22Rv1 (cell line): ENCODE measurements around the gene MTFR1L.

Experiments
- H3K27ac ChIP-seq: fragments of 450-650 bp; 2 replicates; pipeline ENCODE4 v1.5.1; 2017
- CTCF ChIP-seq: fragments of 450-650 bp; IDR thresholded peaks from 2 replicates; pipeline ENCODE4 v1.5.1; 2017; ENCODE audit warnings: mild to moderate bottlenecking
- ZFX ChIP-seq: fragments of 450-650 bp; IDR thresholded peaks from 2 replicates; pipeline ENCODE4 v1.6.1; 2017; ENCODE audit warnings: antibody characterized with exemption, borderline replicate concordance

The MTFR1L gene

GRCh38 chr1:25819491-25820246 is at the start of gene MTFR1L:
Gene MTFR1L, plus strand, starts transcription at chr1:25819954. Its CDS starts 3,151 bp downstream, at chr1:25823105.
- H3K27ac ChIP-seq, result peak within 1 kb of the TSS; percentile 96

GRCh38 chr1:25770541-25771220 is 49.1 kb upstream of the MTFR1L start:
- peak overlapping the region; percentile 100 for H3K27ac ChIP-seq
- no peak for TF ChIP-seq CTCF
- TF ChIP-seq ZFX, result no peak

More at GRCh38 chr1:25819491-25820246, at the start of gene MTFR1L:
- TF ChIP-seq CTCF, result no peak
- no peak for TF ChIP-seq ZFX

GRCh38 chr1:25771221-25772114 is 48.3 kb upstream of the MTFR1L start:
- H3K27ac ChIP-seq, result peak overlapping the region; percentile 100

GRCh38 chr1:25772164-25772563 is 47.6 kb upstream of the MTFR1L start:
- peak overlapping the region; percentile 100 for H3K27ac ChIP-seq
- TF ChIP-seq CTCF (no peak), ZFX (no peak)

More at GRCh38 chr1:25771221-25772114, 48.3 kb upstream of the MTFR1L start:
- TF ChIP-seq CTCF, result no peak
- no peak for TF ChIP-seq ZFX

- TF ChIP-seq CTCF (no peak), ZFX (no peak)
- H3K27ac ChIP-seq, result peak overlapping the region; percentile 100
These were observed 47.0 kb upstream of the MTFR1L start for GRCh38 chr1:25772692-25773245.

GRCh38 chr1:25773441-25774125 is 46.2 kb upstream of the MTFR1L start:
- H3K27ac ChIP-seq, result peak overlapping the region; percentile 100
- TF ChIP-seq ZFX (no peak), CTCF (no peak)
